ENCODE results near the gene CDH3. TPM values are rescaled to one million over a fixed set of nuclear protein-coding genes. Genes with fewer than 3 reads are reported as not detected.

The CDH3 gene
- total and polyA plus RNA-seq, 2 of the 13 experiments (the other 11 are each of a cell fraction or from before 2014, with no cell fraction given) = 0.11 TPM; not detected in 1

DNA sequence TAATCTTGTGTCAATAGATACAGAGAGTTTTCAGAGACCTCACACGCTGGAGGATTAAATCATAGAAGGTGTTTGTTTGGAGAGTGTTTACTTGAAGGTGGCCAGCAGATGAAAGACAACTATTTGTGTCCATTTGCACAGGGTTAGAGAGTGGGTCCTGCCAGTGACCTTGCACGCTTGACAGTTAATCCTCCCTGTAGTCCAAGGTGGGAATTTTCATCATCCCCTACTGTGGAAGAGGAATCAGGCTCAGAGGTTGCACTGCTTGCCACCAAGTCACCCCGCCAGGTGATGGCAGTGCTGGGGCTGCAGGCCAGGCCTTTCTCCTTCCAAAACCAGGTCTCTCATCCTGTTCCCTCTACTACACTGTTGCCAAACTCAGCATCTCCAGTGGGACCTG is 104.3 kb downstream of the CDH3 start (continued):
- TF ChIP-seq, protein P1, sequence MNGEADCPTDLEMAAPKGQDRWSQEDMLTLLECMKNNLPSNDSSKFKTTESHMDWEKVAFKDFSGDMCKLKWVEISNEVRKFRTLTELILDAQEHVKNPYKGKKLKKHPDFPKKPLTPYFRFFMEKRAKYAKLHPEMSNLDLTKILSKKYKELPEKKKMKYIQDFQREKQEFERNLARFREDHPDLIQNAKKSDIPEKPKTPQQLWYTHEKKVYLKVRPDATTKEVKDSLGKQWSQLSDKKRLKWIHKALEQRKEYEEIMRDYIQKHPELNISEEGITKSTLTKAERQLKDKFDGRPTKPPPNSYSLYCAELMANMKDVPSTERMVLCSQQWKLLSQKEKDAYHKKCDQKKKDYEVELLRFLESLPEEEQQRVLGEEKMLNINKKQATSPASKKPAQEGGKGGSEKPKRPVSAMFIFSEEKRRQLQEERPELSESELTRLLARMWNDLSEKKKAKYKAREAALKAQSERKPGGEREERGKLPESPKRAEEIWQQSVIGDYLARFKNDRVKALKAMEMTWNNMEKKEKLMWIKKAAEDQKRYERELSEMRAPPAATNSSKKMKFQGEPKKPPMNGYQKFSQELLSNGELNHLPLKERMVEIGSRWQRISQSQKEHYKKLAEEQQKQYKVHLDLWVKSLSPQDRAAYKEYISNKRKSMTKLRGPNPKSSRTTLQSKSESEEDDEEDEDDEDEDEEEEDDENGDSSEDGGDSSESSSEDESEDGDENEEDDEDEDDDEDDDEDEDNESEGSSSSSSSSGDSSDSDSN (CRISPR knock-in tag; IDR thresholded peaks at IDR 0.05) = 0 out of 2 replicates have a peak, but pooled peaks have one; percentile 18
- TF ChIP-seq RBAK (CRISPR knock-in tag; IDR thresholded peaks at IDR 0.05) (no peak), GATAD2A (CRISPR knock-in tag; IDR thresholded peaks at IDR 0.05) (peak; percentile 90), CBX5 (CRISPR knock-in tag; IDR thresholded peaks at IDR 0.05; ENCODE audit: borderline replicate concordance) (peak; percentile 54; the same call in 1 of the 2 replicates), PRPF4 (IDR thresholded peaks at IDR 0.05; ENCODE audit: low read depth, low read length, poor library complexity, severe bottlenecking) (no peak), NFIC (IDR thresholded peaks at IDR 0.05; ENCODE audit: low read length) (peak; percentile 39; the same call in 1 of the 2 replicates), RELA (CRISPR knock-in tag; IDR thresholded peaks at IDR 0.05) (no peak), ZSCAN21 (CRISPR knock-in tag; IDR thresholded peaks at IDR 0.05; ENCODE audit: borderline replicate concordance) (peak; percentile 38; the same call in 1 of the 2 replicates), ARNT (IDR thresholded peaks at IDR 0.05) (no peak), ZNF121 (CRISPR knock-in tag; IDR thresholded peaks at IDR 0.05) (peak; percentile 27; the same call in 1 of the 2 replicates), FOXP1 (IDR thresholded peaks at IDR 0.05) (no peak), FOXP1 (CRISPR knock-in tag; IDR thresholded peaks at IDR 0.05) (peak; percentile 96), ZNF891 (CRISPR knock-in tag; IDR thresholded peaks at IDR 0.05) (no peak), ZNF10 (CRISPR knock-in tag; IDR thresholded peaks at IDR 0.05; ENCODE audit: borderline replicate concordance, low read depth) (no peak), KLF12 (CRISPR knock-in tag; IDR thresholded peaks at IDR 0.05; ENCODE audit: borderline replicate concordance) (no peak), STAT5B (CRISPR knock-in tag; IDR thresholded peaks at IDR 0.05) (no peak)
- TF ChIP-seq, protein P2, sequence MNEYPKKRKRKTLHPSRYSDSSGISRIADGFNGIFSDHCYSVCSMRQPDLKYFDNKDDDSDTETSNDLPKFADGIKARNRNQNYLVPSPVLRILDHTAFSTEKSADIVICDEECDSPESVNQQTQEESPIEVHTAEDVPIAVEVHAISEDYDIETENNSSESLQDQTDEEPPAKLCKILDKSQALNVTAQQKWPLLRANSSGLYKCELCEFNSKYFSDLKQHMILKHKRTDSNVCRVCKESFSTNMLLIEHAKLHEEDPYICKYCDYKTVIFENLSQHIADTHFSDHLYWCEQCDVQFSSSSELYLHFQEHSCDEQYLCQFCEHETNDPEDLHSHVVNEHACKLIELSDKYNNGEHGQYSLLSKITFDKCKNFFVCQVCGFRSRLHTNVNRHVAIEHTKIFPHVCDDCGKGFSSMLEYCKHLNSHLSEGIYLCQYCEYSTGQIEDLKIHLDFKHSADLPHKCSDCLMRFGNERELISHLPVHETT (CRISPR knock-in tag; conservative IDR thresholded peaks at IDR 0.05) = 0 out of 2 replicates have a peak, but pooled peaks have one; percentile 37
- TF ChIP-seq, protein P3, sequence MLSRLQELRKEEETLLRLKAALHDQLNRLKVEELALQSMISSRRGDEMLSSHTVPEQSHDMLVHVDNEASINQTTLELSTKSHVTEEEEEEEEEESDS (CRISPR knock-in tag; IDR thresholded peaks at IDR 0.05; ENCODE audit: borderline replicate concordance) = no peak
- TF ChIP-seq, protein P4, sequence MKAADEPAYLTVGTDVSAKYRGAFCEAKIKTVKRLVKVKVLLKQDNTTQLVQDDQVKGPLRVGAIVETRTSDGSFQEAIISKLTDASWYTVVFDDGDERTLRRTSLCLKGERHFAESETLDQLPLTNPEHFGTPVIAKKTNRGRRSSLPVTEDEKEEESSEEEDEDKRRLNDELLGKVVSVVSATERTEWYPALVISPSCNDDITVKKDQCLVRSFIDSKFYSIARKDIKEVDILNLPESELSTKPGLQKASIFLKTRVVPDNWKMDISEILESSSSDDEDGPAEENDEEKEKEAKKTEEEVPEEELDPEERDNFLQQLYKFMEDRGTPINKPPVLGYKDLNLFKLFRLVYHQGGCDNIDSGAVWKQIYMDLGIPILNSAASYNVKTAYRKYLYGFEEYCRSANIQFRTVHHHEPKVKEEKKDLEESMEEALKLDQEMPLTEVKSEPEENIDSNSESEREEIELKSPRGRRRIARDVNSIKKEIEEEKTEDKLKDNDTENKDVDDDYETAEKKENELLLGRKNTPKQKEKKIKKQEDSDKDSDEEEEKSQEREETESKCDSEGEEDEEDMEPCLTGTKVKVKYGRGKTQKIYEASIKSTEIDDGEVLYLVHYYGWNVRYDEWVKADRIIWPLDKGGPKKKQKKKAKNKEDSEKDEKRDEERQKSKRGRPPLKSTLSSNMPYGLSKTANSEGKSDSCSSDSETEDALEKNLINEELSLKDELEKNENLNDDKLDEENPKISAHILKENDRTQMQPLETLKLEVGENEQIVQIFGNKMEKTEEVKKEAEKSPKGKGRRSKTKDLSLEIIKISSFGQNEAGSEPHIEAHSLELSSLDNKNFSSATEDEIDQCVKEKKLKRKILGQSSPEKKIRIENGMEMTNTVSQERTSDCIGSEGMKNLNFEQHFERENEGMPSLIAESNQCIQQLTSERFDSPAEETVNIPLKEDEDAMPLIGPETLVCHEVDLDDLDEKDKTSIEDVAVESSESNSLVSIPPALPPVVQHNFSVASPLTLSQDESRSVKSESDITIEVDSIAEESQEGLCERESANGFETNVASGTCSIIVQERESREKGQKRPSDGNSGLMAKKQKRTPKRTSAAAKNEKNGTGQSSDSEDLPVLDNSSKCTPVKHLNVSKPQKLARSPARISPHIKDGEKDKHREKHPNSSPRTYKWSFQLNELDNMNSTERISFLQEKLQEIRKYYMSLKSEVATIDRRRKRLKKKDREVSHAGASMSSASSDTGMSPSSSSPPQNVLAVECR (CRISPR knock-in tag; IDR thresholded peaks at IDR 0.05; ENCODE audit: borderline replicate concordance) = peak; percentile 60; the same call in 1 of the 2 replicates
- TF ChIP-seq, protein P5, sequence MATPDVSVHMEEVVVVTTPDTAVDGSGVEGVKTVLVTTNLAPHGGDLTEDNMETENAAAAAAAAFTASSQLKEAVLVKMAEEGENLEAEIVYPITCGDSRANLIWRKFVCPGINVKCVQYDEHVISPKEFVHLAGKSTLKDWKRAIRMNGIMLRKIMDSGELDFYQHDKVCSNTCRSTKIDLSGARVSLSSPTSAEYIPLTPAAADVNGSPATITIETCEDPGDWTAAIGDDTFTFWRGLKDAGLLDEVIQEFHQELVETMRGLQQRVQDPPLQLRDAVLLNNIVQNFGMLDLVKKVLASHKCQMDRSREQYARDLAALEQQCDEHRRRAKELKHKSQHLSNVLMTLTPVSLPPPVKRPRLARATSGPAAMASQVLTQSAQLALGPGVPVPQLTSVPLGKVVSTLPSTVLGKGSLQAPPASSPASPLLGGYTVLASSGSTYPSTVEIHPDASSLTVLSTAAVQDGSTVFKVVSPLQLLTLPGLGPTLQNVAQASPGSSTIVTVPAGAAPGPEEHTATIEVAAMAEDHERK (CRISPR knock-in tag; IDR thresholded peaks at IDR 0.05; ENCODE audit: low read depth) = no peak
- TF ChIP-seq, protein P6, sequence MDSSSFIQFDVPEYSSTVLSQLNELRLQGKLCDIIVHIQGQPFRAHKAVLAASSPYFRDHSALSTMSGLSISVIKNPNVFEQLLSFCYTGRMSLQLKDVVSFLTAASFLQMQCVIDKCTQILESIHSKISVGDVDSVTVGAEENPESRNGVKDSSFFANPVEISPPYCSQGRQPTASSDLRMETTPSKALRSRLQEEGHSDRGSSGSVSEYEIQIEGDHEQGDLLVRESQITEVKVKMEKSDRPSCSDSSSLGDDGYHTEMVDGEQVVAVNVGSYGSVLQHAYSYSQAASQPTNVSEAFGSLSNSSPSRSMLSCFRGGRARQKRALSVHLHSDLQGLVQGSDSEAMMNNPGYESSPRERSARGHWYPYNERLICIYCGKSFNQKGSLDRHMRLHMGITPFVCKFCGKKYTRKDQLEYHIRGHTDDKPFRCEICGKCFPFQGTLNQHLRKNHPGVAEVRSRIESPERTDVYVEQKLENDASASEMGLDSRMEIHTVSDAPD (CRISPR knock-in tag; IDR thresholded peaks at IDR 0.05) = no peak
